Lower leg skin (tissue), 4 donors: Measurements from ENCODE around the gene APH1A. TPM values are rescaled to one million over a fixed set of nuclear protein-coding genes. Genes with fewer than 3 reads are reported as not detected.
"Not testable (repeated sequence)": the region's sequence is repeated elsewhere in the genome, so short reads cannot be mapped to it uniquely, and the experiment has no call there.

Experiments used
- DNase-seq, 2 donors: peaks; one replicate each; pipeline ENCODE4 v3.0.0-alpha.2; 2019; ENCODE audit warnings: low spot score in 2 of 2
- H3K4me3 ChIP-seq: fragments of 200-600 bp; sonication (generic); 2 replicates; pipeline ENCODE4 v1.5.1; 2017; ENCODE audit warnings: mild to moderate bottlenecking, low read depth; ENCODE audit not compliant: poor library complexity, severe bottlenecking
- CTCF ChIP-seq, 3 donors: fragments of 450-650 bp; IDR thresholded peaks; one replicate each; pipeline ENCODE4 v1.5.1; 2016; ENCODE audit warnings: antibody characterized with exemption in 3 of 3, mild to moderate bottlenecking in 3 of 3, moderate library complexity in 2 of 3
- POLR2A ChIP-seq, 2 donors: fragments of 450-650 bp; IDR thresholded peaks; one replicate each; pipeline ENCODE4 v1.6.1; 2016 to 2017; ENCODE audit warnings: antibody characterized with exemption in 2 of 2, mild to moderate bottlenecking in 1 of 2, moderate library complexity in 1 of 2
- WGBS, 2 donors: methylation state at CpG; one replicate each; pipeline ENCODE4 v1.1.5; 2018; 5-methylcytosine and 5-hydroxymethylcytosine counted together
- intact Hi-C: fragments of 100-400 bp; cut with DNase I; formaldehyde crosslinking; loops from one replicate; pipeline ENCODE4 v1.15.0; 2023; ENCODE audit warnings: low total_unique reads
- total RNA-seq, 4 donors: library from RNA; depleted of rRNA; stranded (reverse); fragments of >200 nt; gene quantifications; one replicate each; pipeline ENCODE4 v1.1.0, GENCODE V29; 2016

APH1A gene
- total RNA-seq, 4 donors from 2014 or later = 113 to 139 (median 126) TPM

GRCh38 chr1:150234566-150235293 lies 34.1 kb downstream of the APH1A start:
- intact Hi-C loops = no loop called here
- H3K4me3 ChIP-seq = peak overlapping the region; percentile 74
- peak in 1 of 2 donors; percentile 20 for TF ChIP-seq POLR2A (IDR thresholded peaks at IDR 0.05)
- TF ChIP-seq CTCF (IDR thresholded peaks at IDR 0.05) = no peak
- DNase-seq = peak; percentile 83 to 98
- WGBS, 2 donors = 1% methylated on average over 58 to 67 of the region's 78 CpGs

- TF ChIP-seq POLR2A (IDR thresholded peaks at IDR 0.05) (no peak), CTCF (IDR thresholded peaks at IDR 0.05) (no peak)
- intact Hi-C loops = no loop called here
- WGBS, 2 donors = 0% methylated on average over 9 of the region's 9 CpGs
- no peak for DNase-seq
- H3K4me3 ChIP-seq = peak overlapping the region; percentile 74
Observed at GRCh38 chr1:150234309-150234565, 34.6 kb downstream of the APH1A start.

GRCh38 chr1:150233359-150234308 lies 35.2 kb downstream of the APH1A start:
- peak overlapping the region; percentile 74 for H3K4me3 ChIP-seq
- TF ChIP-seq POLR2A (IDR thresholded peaks at IDR 0.05) = no peak
- TF ChIP-seq CTCF (IDR thresholded peaks at IDR 0.05) = no peak
- 10% methylated on average over 15 of the region's 15 CpGs for WGBS, 2 donors
- intact Hi-C loops = no loop called here
- DNase-seq = peak in 1 of 2 donors; percentile 85

- WGBS, 2 donors = 89 to 93% methylated on average over 10 of the region's 10 CpGs
- intact Hi-C loops, H3K4me3 ChIP-seq: not testable (repeated sequence)
- DNase-seq = peak in 1 of 2 donors; percentile 76
Observed at GRCh38 chr1:150232921-150233320, 35.9 kb downstream of the APH1A start.

- WGBS, 2 donors = 95 to 97% methylated on average over 10 of the region's 10 CpGs
- H3K4me3 ChIP-seq, intact Hi-C loops: not testable (repeated sequence)
- DNase-seq = peak in 1 of 2 donors; percentile 66
Observed at GRCh38 chr1:150228246-150228645, 40.6 kb downstream of the APH1A start.

GRCh38 chr1:150227228-150227627 lies 41.6 kb downstream of the APH1A start:
- H3K4me3 ChIP-seq = no peak overlapping the region
- intact Hi-C loops = no loop called here
- DNase-seq = no peak
- no peak for TF ChIP-seq CTCF (IDR thresholded peaks at IDR 0.05)
- TF ChIP-seq POLR2A (IDR thresholded peaks at IDR 0.05) = no peak
